Keratinocyte (primary cell): ENCODE measurements around the gene RPUSD4.

ENCODE experiments used
- CTCF ChIP-seq, 3 experiments: IDR thresholded peaks in 1 of 3; conservative IDR thresholded peaks in 1 of 3; optimal IDR thresholded peaks in 1 of 3; 2 replicates in 2 of 3; 3 replicates in 1 of 3; pipeline versions ENCODE3 to v1.5.1; 2011; ENCODE audit warnings: low read length in 3 of 3, mild to moderate bottlenecking in 3 of 3, moderate library complexity in 2 of 3, control low read depth in 1 of 3, inconsistent platforms in 1 of 3; ENCODE audit not compliant: insufficient read depth in 2 of 3; ENCODE audit errors: extremely low read depth in 1 of 3
- EZH2 ChIP-seq: IDR thresholded peaks from one replicate; pipeline ENCODE4 v1.6.1; 2012; ENCODE audit warnings: inconsistent platforms, mild to moderate bottlenecking, low read length, moderate library complexity

DNA sequence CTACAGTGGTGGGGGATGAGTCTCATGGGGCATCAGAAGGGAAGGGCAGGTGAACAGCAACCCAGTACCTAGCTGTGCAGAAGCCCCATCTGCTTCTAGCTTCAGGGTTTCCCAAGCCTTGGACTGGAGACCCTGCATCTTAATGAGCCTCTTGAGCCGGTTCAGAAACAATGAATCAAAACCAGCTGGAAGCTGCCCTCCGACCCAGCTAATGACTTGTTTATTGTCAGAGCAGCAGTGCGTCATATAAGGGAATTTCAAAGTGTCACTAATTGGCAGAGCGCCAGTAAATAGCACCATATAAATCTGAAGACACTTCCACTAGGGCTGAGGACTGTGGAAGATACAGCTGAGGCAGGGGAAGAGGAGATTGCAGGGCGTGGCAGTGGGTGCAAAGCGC lies 57.5 kb downstream of the RPUSD4 start:
- no peak for TF ChIP-seq CTCF (optimal IDR thresholded peaks at IDR 0.05 in 1 of 3, IDR thresholded peaks at IDR 0.05 in 1 of 3, conservative IDR thresholded peaks at IDR 0.05 in 1 of 3; ENCODE audit: extremely low read depth in 1 of 3, insufficient read depth in 2 of 3, low read length in 3 of 3)
- TF ChIP-seq EZH2: no peak
